HepG2 (cell line): ENCODE measurements around the gene EEFSEC. TPM values are rescaled to one million over a fixed set of nuclear protein-coding genes. Genes with fewer than 3 reads are reported as not detected.
A peak's percentile ranks its signal among the peaks of the same experiment; 100 is the strongest.

Experiments
- AKAP8 ChIP-seq: sonication (generic); formaldehyde crosslinking; IDR thresholded peaks from 2 replicates; pipeline ENCODE4 v1.5.1; 2020; ENCODE audit warnings: mild to moderate bottlenecking, missing genetic modification reagents
- HBP1 ChIP-seq: IDR thresholded peaks from 2 replicates; pipeline ENCODE4 v1.6.1; 2016; ENCODE audit warnings: low read depth, control low read depth
- HNF1B ChIP-seq: sonication (generic); formaldehyde crosslinking; IDR thresholded peaks from 2 replicates; pipeline ENCODE4 v1.5.1; 2020; ENCODE audit warnings: mild to moderate bottlenecking, moderate library complexity, missing genetic modification reagents
- IKZF4 ChIP-seq: sonication (generic); formaldehyde crosslinking; IDR thresholded peaks from 2 replicates; pipeline ENCODE4 v1.5.1; 2020; ENCODE audit warnings: borderline replicate concordance, mild to moderate bottlenecking, low read depth, missing genetic modification reagents; ENCODE audit errors: not compliant biosample characterization
- PATZ1 ChIP-seq: sonication (generic); formaldehyde crosslinking; IDR thresholded peaks from 2 replicates; pipeline ENCODE4 v1.4.0; 2020; ENCODE audit warnings: missing genetic modification reagents
- RORA ChIP-seq: sonication (generic); formaldehyde crosslinking; IDR thresholded peaks from 2 replicates; pipeline ENCODE4 v1.5.0; 2020; ENCODE audit warnings: mild to moderate bottlenecking, missing genetic modification reagents, moderate library complexity
- STAT5B ChIP-seq: sonication (generic); formaldehyde crosslinking; IDR thresholded peaks from 2 replicates; pipeline ENCODE4 v1.4.0; 2020; ENCODE audit warnings: missing genetic modification reagents
- TBX3 ChIP-seq: fragments of 450-650 bp; IDR thresholded peaks from 2 replicates; pipeline ENCODE4 v1.6.1; 2017; ENCODE audit warnings: antibody characterized with exemption, mild to moderate bottlenecking, inconsistent platforms, borderline replicate concordance
- ZBTB33 ChIP-seq: sonication (generic); formaldehyde crosslinking; IDR thresholded peaks from 2 replicates; pipeline ENCODE4 v1.4.0; 2020; ENCODE audit warnings: missing genetic modification reagents
- ZFY ChIP-seq: sonication (generic); formaldehyde crosslinking; IDR thresholded peaks from 2 replicates; pipeline ENCODE4 v1.4.0; 2020; ENCODE audit warnings: missing genetic modification reagents
- ZNF329 ChIP-seq: sonication (generic); formaldehyde crosslinking; IDR thresholded peaks from 2 replicates; pipeline ENCODE4 v1.9.0; 2021; ENCODE audit warnings: low read depth, mild to moderate bottlenecking, missing genetic modification reagents
- ZNF407 ChIP-seq: sonication (generic); formaldehyde crosslinking; IDR thresholded peaks from one replicate; pipeline ENCODE4 v1.5.1; 2020; ENCODE audit warnings: mild to moderate bottlenecking, missing genetic modification reagents; ENCODE audit errors: not compliant biosample characterization
- polyA plus RNA-seq, 8 experiments: library from polyadenylated mRNA; depleted of rRNA in 3 of 8; stranded (reverse) in 7 of 8; unstranded in 1 of 8; fragments of >200 nt; fragmentation: Illumina TruSeq in 4 of 8; extraction: Trizol in 4 of 8; gene quantifications; 2 replicates each; pipeline versions ENCODE4 v1.2.1 to v1.2.3, GENCODE V29; 2011 to 2016; ENCODE audit warnings: low read depth in 4 of 8, missing spikeins in 1 of 8, mixed read lengths in 1 of 8; ENCODE audit not compliant: insufficient read depth in 1 of 8
- total RNA-seq, 5 experiments: library from RNA; depleted of rRNA; stranded (reverse); fragments of >200 nt; fragmentation: Illumina TruSeq; extraction: Trizol; gene quantifications; 2 replicates each; pipeline ENCODE4 v1.2.3, GENCODE V29; 2016; ENCODE audit warnings: low read depth in 1 of 5

EEFSEC gene
- total and polyA plus RNA-seq, 2 of the 13 experiments (the other 11 are each of a cell fraction or from before 2014, with no cell fraction given): 6.4 to 24.2 TPM

- TF ChIP-seq ZBTB33 (CRISPR knock-in tag): no peak
- peak; percentile 20; the same call in 1 of the 2 replicates for TF ChIP-seq ZFY
- TF ChIP-seq TBX3: no peak
- no peak for TF ChIP-seq ZNF329 (CRISPR knock-in tag)
- no peak for TF ChIP-seq RORA (CRISPR knock-in tag)
- peak; percentile 25 for TF ChIP-seq IKZF4
- TF ChIP-seq STAT5B (CRISPR knock-in tag): no peak
- 0 out of 2 replicates have a peak, but pooled peaks have one; percentile 14 for TF ChIP-seq HNF1B
- 0 out of 2 replicates have a peak, but pooled peaks have one; percentile 45 for TF ChIP-seq AKAP8 (CRISPR knock-in tag)
- TF ChIP-seq ZNF407: peak; percentile 17
- TF ChIP-seq PATZ1 (CRISPR knock-in tag): no peak
- no peak for TF ChIP-seq HBP1 (CRISPR knock-in tag)
These were observed 206.8 kb downstream of the EEFSEC start (continued) for GRCh38 chr3:128359846-128360642.
